RKO (cell line): Measurements from ENCODE around the gene AGPAT3.

Experiments used
- DNase-seq: peaks from one replicate; pipeline ENCODE4 v3.0.0-alpha.2; 2016; ENCODE audit warnings: low spot score

The AGPAT3 gene

DNA sequence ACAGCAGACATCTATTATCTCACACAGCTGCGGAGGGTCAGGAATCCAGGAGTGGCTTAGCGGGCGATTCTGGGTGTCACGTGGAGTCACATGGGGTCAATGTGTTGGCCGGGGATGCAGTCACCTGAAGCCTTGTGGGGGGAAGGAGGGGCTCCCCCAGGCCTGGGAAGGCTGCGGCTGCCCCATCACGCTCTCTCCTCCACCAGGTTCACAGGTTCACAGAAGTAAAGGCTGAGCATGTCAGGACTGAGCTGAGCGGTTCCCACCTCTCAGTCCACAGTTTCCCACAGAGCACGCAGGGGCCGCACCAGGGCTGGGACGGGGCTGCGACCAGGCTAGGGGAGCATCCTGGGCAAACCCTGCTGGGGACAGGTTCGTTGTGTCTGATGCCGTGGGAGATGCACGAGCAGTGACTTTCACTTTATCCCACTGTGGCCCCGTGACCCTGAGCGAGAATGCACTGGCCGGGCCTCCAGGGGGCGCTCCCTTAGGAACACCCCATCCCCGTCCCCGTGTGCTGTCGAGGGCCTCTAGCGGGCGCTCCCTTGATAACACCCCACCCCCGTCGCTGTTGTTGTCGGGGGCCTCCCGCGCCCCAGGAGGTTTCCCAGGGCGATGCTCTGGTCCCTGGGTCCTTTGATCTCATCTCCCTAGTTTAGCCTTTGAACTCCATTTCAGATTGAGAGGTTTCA, 73.9 kb downstream of the AGPAT3 start:
- DNase-seq, result no peak

DNA sequence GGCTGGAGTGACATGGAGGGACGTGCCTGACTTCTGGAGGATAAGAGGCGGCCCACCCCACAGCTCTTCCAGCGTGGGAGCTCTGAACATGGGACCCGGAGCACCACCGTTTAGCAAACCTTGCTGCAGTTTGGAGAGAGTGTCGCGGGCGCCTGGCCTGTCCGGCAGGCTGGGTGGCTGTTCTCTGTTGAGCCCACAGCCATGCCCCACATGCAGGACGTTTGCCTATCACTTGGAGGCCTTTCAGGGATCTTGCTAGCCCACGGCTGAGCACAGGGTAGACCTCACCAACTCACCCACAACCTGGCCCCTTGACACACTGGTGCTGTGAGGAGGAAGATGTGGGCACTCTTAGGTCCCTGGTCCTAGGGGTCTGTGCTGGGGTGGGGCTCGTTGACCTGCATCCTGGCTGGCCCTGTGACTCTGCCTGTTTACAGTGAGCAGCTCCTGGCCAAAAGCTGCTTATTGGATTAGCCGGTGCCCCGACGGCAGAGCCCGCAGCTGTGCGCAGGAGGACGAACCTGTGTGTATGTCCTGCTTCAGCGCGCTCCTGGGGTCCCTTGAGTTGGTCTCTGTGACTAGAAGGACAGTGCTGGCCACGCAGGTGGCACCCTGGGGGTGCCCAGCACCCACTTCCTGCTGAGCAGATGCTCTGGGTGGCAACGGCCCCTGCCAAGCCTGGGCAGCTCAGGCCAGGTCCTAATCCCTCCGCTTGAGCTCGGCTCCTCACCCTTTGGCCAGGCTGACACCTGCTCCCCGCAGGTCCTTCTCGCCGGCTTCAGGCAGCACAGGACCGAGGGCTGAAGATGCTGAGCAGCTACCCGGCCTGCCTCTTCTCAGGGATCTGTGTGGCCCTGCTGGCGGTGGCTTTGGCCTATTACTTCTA, 74.7 kb downstream of the AGPAT3 start:
- DNase-seq, result no peak

- no peak for DNase-seq
Observed at GRCh38 chr21:43940329-43941050, 75.5 kb downstream of the AGPAT3 start.

- DNase-seq, result no peak
Observed at GRCh38 chr21:43942201-43942600, 77.2 kb downstream of the AGPAT3 start.

DNA sequence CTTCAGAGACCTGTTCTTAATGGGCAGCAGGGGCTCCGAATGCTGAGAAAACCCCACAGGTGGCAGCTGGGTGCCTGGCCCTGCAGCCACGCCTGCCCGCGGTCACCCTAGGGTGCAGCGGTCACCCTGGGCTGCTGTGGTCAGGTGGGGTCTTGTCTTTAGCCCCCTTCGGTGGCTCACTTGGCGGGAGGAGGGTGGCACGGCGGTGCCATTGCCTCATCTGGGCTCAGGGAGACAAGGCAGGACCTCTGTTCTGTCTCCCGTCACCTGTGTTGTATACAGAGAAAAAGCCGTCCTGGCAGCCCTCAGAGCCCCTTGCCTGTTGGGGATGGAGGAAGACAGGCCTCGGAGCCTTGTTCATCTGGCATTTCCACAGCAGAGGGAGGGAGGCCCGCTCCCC, 77.6 kb downstream of the AGPAT3 start:
- no peak for DNase-seq

DNA sequence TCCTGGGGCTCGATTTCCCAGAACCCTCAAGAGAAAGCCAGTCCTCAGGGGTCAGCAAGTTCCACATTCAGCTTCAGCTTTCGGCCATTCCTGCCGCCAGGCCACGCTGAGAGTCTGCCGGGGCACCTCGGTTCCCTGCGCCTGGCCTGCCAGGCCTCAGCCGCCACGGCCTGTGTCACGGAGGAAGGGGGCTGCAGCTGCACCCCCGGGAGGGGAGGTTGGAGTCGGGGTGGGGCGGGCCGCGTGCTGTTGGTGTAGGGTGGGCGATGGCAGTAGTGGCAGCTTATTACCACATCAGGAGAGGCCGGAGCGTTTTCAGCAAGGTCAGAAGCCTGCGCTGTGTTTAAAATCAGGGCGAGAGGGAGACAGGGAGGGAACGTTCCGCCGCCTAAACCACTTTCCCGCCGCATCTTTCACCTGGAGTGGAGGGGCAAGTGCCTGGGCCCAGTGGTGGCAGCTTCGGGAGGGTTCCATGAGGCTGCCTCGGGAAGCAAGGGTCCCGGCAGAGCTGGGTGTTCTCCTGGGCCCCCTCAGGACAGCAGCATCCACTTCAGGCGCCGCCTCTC, 78.6 kb downstream of the AGPAT3 start:
- DNase-seq, result no peak

DNA sequence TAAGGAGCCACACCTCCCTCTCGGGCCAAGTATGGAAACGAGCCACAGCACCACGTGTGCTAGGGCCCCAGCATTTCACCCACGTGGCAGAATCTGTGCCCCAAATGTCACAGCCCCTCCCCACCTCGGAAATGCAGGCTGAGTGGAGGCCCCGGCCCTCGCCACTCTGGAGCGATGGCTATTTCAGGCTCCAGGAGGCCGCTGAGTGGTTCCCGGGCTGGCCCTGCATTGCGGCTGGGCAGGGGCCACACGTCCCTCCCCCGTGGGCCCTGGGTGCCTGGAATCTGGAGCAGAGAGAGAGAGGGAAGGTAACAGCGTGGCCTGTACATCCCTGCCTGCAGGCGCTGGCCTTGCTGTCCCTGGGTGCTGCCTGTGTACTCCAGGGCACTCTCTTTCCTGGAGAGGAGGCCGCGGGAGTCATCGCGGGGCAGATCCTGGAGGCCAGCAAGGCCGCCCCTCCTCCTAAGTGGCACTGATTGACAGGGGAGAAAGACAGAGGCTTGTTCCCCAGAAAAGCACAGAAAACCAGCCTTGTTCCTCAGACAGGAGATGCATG, 79.1 kb downstream of the AGPAT3 start:
- DNase-seq, result no peak

GRCh38 chr21:43944757-43945156, 79.7 kb downstream of the AGPAT3 start:
- DNase-seq, result no peak

DNA sequence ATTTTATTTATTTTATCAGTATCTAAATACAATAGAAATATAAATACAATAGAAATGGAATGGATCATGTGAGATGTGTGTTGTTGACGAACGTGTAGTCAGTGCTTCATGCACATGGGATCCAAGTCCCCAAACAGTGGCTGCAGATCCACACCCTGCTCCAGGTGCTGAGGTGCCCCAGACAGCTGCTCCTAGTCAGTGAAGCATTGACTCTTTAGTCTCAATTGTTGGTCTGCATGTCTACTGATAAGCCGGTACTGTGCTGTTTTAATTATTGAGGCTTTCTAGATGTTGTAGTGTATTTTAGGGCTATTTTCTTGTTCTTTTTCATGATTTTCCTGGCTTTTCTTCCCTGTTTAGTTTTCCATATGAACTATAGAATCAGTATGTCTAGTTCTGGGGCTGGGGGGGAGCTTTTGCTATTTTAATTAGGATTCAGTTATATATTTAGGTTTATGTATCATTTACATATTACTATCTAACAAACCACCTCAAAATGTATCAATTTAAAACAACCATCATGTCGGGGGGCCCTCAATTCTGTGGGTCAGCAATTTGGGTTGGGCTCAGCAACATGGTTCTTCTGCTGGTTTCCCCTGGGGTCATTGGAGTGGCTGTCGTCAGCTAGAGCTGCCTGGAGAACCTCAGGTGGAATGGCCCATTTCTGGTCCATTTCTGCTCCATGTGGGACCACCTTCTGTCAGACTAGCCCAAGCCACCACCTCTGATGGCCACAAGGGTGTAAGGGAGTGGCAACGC, 83.9 kb downstream of the AGPAT3 start:
- DNase-seq, result no peak

DNA sequence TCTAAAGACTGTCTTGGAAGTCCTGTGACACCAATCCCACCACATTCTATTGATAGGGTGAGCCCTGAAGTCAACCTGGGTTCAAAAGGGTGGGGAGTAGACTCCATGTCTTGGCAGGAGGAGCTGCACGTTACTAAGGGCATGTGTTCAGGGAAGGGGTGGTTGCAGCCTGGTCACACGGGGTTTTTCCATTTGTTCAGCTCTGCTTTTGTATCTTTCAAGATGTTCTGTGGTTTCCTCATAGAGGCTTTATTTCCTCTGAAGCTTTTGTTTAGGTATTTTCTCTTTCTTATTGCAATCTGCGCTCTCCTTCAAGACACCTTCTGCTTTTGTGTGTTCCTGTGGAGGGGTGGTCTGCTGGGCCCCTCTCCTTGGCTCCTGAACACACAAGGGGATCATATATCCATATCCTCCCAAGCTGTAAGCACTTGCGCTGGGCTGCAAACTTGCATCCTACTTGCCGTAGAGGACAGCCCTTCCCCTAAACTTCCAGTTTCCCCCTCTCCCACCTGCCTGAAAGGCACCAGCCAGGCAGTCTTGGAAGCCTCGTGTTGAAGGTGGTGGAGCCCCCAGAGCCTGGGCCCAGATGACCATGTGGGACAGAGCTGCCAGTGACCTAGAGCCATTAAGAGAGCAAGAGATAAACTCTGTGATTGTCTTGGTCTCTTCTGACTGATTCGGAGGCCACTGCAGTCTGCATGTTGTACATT, 84.6 kb downstream of the AGPAT3 start:
- DNase-seq, result no peak

GRCh38 chr21:43950481-43950880, 85.5 kb downstream of the AGPAT3 start:
- no peak for DNase-seq

DNA sequence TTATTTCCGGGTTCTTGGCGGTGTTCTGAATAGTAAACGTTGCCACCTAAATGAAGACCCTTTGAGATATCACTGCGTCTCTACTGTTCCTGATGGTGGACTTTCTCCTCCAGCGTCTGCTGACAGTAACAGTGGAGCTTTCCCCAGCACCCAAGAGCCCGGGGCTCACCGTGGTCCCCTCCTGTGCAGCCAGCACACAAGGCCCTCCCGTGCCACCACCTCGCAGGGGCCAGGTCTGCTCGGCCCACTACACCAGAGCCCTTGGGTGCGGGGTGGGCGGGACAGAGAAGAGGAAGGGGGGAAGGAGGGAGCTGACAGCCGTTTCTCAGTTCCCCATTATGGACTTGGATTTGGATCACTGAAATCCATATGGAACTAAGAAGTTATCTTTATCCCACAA, 85.9 kb downstream of the AGPAT3 start:
- no peak for DNase-seq

GRCh38 chr21:43951911-43952703, 87.1 kb downstream of the AGPAT3 start:
- no peak for DNase-seq

DNA sequence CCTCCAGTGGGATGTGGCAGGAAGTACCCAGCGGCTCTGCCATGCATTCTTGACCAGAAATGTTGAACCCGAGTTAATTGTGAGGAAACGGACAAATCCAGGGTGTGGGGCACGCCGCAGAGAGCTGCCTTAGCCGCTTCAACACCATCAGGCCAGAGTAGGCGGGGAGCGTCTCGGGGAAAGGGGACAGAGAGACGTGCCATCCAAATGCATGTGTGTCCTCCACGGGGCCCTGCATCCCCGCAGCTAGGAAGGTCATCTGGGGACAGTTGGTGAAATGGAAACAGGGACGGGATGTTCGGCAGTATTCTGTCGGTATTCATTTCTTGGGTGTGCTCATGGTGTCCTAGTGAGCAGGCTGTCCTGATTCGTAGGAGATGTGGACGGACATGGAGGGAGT, 88.0 kb downstream of the AGPAT3 start:
- no peak for DNase-seq

GRCh38 chr21:43954042-43954441, 89.0 kb downstream of the AGPAT3 start:
- no peak for DNase-seq

- no peak for DNase-seq
Observed at GRCh38 chr21:43954896-43955295, 89.9 kb downstream of the AGPAT3 start.

DNA sequence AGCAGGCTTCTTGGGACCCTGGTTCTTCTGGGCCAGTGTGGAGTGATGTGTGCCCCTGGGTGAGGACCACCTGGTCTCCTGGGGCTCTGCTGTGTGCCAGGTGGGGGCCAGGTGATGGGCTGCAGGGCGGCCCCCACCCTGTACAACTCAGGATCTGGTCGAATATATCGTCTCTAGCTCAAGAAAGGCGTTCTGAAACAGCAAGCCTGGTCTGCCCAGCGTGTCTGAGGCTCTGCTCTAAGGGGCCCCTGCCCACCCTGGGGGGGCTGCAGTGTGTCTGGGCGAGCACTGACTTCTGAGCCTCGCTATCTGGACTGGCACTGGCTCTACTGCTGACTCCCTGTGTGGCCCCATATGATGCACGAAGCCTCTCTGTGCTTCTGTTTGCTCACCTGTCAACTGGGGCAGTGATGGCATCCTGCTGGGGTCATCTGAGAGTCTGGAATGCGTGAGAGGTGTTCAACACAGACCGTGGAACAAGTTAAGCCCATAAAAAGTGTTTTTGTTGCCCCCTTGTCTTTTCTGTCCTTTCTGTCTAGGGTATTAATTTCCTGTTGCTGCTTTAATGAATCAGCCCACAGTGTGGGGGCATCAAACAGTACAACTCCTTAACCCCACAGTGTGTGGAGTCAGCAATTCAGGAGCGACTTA, 91.1 kb downstream of the AGPAT3 start:
- DNase-seq, result no peak

DNA sequence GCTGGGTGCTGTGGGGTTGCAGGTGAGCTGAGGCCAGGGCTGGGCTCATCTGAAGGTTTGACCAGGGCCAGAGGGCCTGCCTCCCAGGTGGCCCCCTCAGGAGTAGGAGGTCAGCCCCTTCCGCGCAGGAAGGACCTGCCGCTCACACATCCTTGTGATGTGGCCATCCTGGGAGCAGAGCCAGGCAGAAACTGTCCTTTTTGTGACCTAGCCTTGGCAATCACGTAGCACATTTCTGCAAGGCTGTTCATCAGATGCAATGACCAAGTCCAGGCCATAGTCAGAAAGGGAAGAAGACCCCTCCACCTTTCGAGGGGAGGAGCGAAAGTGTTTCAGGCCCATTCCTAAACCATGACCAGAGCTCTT, 91.6 kb downstream of the AGPAT3 start:
- DNase-seq, result no peak

- DNase-seq, result no peak
Observed at GRCh38 chr21:43957128-43957571, 92.1 kb downstream of the AGPAT3 start.
